Measurements from ENCODE around the gene ACER2. TPM values are rescaled to one million over a fixed set of nuclear protein-coding genes. Genes with fewer than 3 reads are reported as not detected.

ACER2 gene
- total and polyA plus RNA-seq, 10 of the 15 experiments (the other 5 are each of a cell fraction or from before 2014, with no cell fraction given) = 0.07 to 3.1 (median 2.2) TPM

- H3K9ac ChIP-seq (ENCODE audit: control insufficient read depth, insufficient read depth, low read length) = no peak overlapping the region
- no peak overlapping the region for H3K4me2 ChIP-seq (ENCODE audit: control insufficient read depth, insufficient read depth)
- H3K9me3 ChIP-seq (replicated peaks; ENCODE audit: control insufficient read depth, insufficient read depth, low read length) = no peaks in the 10 kb centered on the region
- DNase-seq (ENCODE audit: low read depth, low spot score) (no peak), ATAC-seq (no peak), FAIRE-seq (no peak)
- no peak for TF ChIP-seq ZNF24 (IDR thresholded peaks at IDR 0.05)
- no peak for TF ChIP-seq TCF7 (IDR thresholded peaks at IDR 0.05; ENCODE audit: borderline replicate concordance)
- no peak for TF ChIP-seq ATF3 (IDR thresholded peaks at IDR 0.05; ENCODE audit: borderline replicate concordance, extremely low read depth, low read depth, low read length)
- no peak for TF ChIP-seq TCF12 (IDR thresholded peaks at IDR 0.05; ENCODE audit: low read depth, low read length)
- H3K4me3 ChIP-seq = no peak overlapping the region
- H4K20me1 ChIP-seq (ENCODE audit: control insufficient read depth, insufficient read depth) = no peaks in the 10 kb centered on the region
- ChIA-PET SMC1A (ENCODE audit: uncharacterized antibody, unreplicated experiment) (no interaction called here), POLR2A (interaction anchor here (0.6 kb wide), 1 partner anchor 88 kb away, joined by 7 read pairs; no protein-coding TSS in a partner anchor), CTCF (interaction anchor here (0.8 to 2.5 kb wide), 4 partner anchors 10 to 411 kb away, joined by 3 to 10 read pairs (median 6); partner anchors contain the start of gene RRAGA), RAD21 (ENCODE audit: unreplicated experiment) (no interaction called here)
- 86% methylated on average over 6 of the region's 6 CpGs for WGBS (ENCODE audit: insufficient coverage, insufficient replicate concordance, low lambda C conversion rate, missing lambda C conversion rate)
- in situ Hi-C loops (cut with MboI) (loop anchor here (25.0 kb wide), 1 partner anchor 1198 kb away; no protein-coding TSS in a partner anchor), intact Hi-C loops (cut with micrococcal nuclease; ENCODE audit: unreplicated experiment) (no loop called here)
- H3K4me1 ChIP-seq (ENCODE audit: control insufficient read depth, insufficient read depth, low read length) = peaks cover 8% of the 10 kb centered on the region
- no peak overlapping the region for H3K27ac ChIP-seq (ENCODE audit: control insufficient read depth, insufficient read depth)
- no peak overlapping the region for H2AFZ ChIP-seq (ENCODE audit: control insufficient read depth, low read depth, low read length)
- no peaks in the 10 kb centered on the region for H3K79me2 ChIP-seq (ENCODE audit: control insufficient read depth, insufficient read depth, low read length)
- BruUV-seq (replicated peaks) = no TSS peak
- no peaks in the 10 kb centered on the region for H3K27me3 ChIP-seq (replicated peaks in 1 of 2; ENCODE audit: control insufficient read depth in 2 of 2, insufficient read depth in 2 of 2, low read length in 1 of 2)
- no peaks in the 10 kb centered on the region for H3K36me3 ChIP-seq (ENCODE audit: control insufficient read depth in 2 of 2, insufficient read depth in 2 of 2, low read length in 1 of 2)
Measured at GRCh38 chr9:19460243-19460642, 51.4 kb downstream of the ACER2 start.

- H4K20me1 ChIP-seq (ENCODE audit: control insufficient read depth, insufficient read depth) = no peaks in the 10 kb centered on the region
- 90% methylated on average over 26 of the region's 26 CpGs for WGBS (ENCODE audit: insufficient coverage, insufficient replicate concordance, low lambda C conversion rate, missing lambda C conversion rate)
- ChIA-PET RAD21 (ENCODE audit: unreplicated experiment) (no interaction called here), CTCF (interaction anchor here (0.6 to 2.2 kb wide), 5 partner anchors 9 to 102 kb away, joined by 3 to 8 read pairs (median 3); no protein-coding TSS in a partner anchor), POLR2A (interaction anchor here (0.8 kb wide), 1 partner anchor 301 kb away, joined by 3 read pairs; no protein-coding TSS in a partner anchor), SMC1A (ENCODE audit: uncharacterized antibody, unreplicated experiment) (no interaction called here)
- H3K27me3 ChIP-seq (replicated peaks in 1 of 2; ENCODE audit: control insufficient read depth in 2 of 2, insufficient read depth in 2 of 2, low read length in 1 of 2) = no peaks in the 10 kb centered on the region
- peaks cover 8% of the 10 kb centered on the region for H3K4me1 ChIP-seq (ENCODE audit: control insufficient read depth, insufficient read depth, low read length)
- no peaks in the 10 kb centered on the region for H3K36me3 ChIP-seq (ENCODE audit: control insufficient read depth in 2 of 2, insufficient read depth in 2 of 2, low read length in 1 of 2)
- intact Hi-C loops (cut with micrococcal nuclease; ENCODE audit: unreplicated experiment) = no loop called here
- BruUV-seq (replicated peaks) = no TSS peak
- H2AFZ ChIP-seq (ENCODE audit: control insufficient read depth, low read depth, low read length) = no peak overlapping the region
- H3K79me2 ChIP-seq (ENCODE audit: control insufficient read depth, insufficient read depth, low read length) = no peaks in the 10 kb centered on the region
- no peak overlapping the region for H3K4me3 ChIP-seq
- no peak for DNase-seq (ENCODE audit: low read depth, low spot score)
- FAIRE-seq = no peak
- H3K9me3 ChIP-seq (replicated peaks; ENCODE audit: control insufficient read depth, insufficient read depth, low read length) = no peaks in the 10 kb centered on the region
- no peak overlapping the region for H3K27ac ChIP-seq (ENCODE audit: control insufficient read depth, insufficient read depth)
- H3K4me2 ChIP-seq (ENCODE audit: control insufficient read depth, insufficient read depth) = no peak overlapping the region
- H3K9ac ChIP-seq (ENCODE audit: control insufficient read depth, insufficient read depth, low read length) = no peak overlapping the region
- no peak for ATAC-seq
- in situ Hi-C loops (cut with MboI) = loop anchor here (25.0 kb wide), 1 partner anchor 1199 kb away; no protein-coding TSS in a partner anchor
- TF ChIP-seq ZZZ3 (IDR thresholded peaks at IDR 0.05; ENCODE audit: control insufficient read depth, insufficient read length, low read depth) (no peak), PAX5 (IDR thresholded peaks at IDR 0.05; ENCODE audit: borderline replicate concordance, low read depth, low read length) (no peak), MAX (IDR thresholded peaks at IDR 0.05; ENCODE audit: low read depth, low read length) (no peak), EED (IDR thresholded peaks at IDR 0.05; ENCODE audit: low read depth) (no peak), USF2 (IDR thresholded peaks at IDR 0.05; ENCODE audit: borderline replicate concordance, low read depth, low read length) (no peak)
Measured at GRCh38 chr9:19461135-19461534, 52.3 kb downstream of the ACER2 start.

Measured in GM12878 (cell line).